ENCODE data around the gene GNA15.

Gene GNA15

DNA sequence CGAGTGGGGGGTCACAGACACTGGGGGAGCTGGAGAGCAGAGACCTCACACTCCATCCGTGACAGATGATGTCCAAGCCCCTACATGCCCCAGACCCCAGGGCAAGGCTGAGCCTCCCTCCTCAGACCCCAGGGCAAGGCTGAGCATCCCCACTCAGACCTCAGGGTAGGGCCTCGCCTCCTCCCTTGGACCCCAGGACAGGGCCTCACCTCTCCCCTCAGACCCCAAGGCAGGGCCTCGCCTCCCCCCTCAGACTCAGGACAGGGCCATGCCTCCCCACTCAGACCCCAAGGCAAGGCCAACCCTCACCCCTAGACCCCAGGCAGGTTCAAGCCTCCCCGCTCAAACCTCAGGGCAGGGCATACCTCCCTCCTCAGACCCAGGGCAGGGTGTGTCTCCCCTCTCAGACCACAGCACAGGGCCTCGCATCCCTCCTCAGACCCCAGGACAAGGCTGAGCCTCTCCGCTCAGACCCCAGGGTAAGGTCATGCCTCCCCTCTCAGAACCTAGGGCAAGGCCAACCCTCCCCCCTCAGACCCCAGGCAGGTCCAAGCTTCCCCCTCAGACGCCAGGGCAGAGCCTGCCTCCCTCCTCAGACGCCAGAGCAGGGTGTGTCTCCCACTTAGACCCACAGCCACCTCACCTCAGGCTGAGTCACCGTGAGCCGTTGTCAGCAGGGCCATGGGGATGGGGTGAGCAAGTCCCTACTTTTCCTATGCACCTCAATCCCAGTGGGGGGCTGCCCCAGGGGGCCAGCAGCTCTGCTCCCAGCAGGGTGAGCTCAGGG is 41.1 kb downstream of the GNA15 start:
- no peak overlapping the region for H3K4me2 ChIP-seq (ENCODE audit: low read length)

DNA sequence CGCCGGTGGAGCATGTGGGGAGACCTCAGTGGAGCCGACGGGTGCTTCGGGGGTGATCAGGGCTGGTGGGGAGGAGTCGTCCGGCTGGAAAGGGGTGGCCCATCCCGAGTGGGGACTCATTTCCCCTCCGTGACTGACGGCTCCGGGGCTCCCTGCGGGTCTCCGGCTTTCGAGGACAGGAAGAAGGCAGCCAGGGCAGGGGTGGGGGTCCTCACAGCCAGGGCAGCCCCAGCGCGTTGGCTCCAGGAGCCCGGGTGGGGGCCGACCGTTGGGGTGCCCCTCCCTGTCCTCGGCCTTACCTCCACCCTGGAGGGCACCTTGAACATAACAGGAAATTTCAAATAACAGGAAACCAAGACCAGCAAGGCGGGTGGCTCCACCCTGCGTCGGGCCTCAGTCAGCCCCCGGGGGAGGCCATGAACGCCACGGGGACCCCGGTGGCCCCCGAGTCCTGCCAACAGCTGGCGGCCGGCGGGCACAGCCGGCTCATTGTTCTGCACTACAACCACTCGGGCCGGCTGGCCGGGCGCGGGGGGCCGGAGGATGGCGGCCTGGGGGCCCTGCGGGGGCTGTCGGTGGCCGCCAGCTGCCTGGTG is 42.6 kb downstream of the GNA15 start, which contains the start of gene S1PR4:
TSS of gene S1PR4 (plus strand) at position 393 of the 596 bp plus-strand sequence. CDS start at position 417, 24 bp downstream.
- peaks cover 11% of the 10 kb centered on the region for H3K36me3 ChIP-seq (ENCODE audit: control insufficient read depth, low read length)
- peaks cover 34% of the 10 kb centered on the region for H3K79me2 ChIP-seq (ENCODE audit: control insufficient read depth, low read length)
- H4K20me1 ChIP-seq (ENCODE audit: control insufficient read depth, insufficient read depth, low read depth, low read length): no peaks in the 10 kb centered on the region
- no peaks in the 10 kb centered on the region for H3K9me3 ChIP-seq (ENCODE audit: control insufficient read depth, insufficient read depth, low read length)
- peaks cover 11% of the 10 kb centered on the region for H3F3A ChIP-seq (ENCODE audit: control insufficient read depth, insufficient read depth)
- peak within 1 kb of the TSS; percentile 97 for H3K27ac ChIP-seq (ENCODE audit: low read depth, low read length)
- H3K4me3 ChIP-seq (ENCODE audit: low read length): peak within 1 kb of the TSS; percentile 95
- TF ChIP-seq, protein P1, sequence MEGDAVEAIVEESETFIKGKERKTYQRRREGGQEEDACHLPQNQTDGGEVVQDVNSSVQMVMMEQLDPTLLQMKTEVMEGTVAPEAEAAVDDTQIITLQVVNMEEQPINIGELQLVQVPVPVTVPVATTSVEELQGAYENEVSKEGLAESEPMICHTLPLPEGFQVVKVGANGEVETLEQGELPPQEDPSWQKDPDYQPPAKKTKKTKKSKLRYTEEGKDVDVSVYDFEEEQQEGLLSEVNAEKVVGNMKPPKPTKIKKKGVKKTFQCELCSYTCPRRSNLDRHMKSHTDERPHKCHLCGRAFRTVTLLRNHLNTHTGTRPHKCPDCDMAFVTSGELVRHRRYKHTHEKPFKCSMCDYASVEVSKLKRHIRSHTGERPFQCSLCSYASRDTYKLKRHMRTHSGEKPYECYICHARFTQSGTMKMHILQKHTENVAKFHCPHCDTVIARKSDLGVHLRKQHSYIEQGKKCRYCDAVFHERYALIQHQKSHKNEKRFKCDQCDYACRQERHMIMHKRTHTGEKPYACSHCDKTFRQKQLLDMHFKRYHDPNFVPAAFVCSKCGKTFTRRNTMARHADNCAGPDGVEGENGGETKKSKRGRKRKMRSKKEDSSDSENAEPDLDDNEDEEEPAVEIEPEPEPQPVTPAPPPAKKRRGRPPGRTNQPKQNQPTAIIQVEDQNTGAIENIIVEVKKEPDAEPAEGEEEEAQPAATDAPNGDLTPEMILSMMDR (IDR thresholded peaks at IDR 0.05; ENCODE audit: low read depth, low read length, poor library complexity, severe bottlenecking): no peak
- TF ChIP-seq EZH2phosphoT487 (IDR thresholded peaks at IDR 0.05; ENCODE audit: borderline replicate concordance, low read length): no peak
- no peaks in the 10 kb centered on the region for H3K9me2 ChIP-seq (replicated peaks; ENCODE audit: control insufficient read depth, low read length)
- peak within 1 kb of the TSS; percentile 99 for H3K4me2 ChIP-seq (ENCODE audit: low read length)
- no peaks in the 10 kb centered on the region for H3K27me3 ChIP-seq (ENCODE audit: control insufficient read depth, low read length)
- peaks cover 64% of the 10 kb centered on the region for H3K4me1 ChIP-seq (ENCODE audit: control insufficient read depth, low read length)

More for the DNA sequence above, 41.1 kb downstream of the GNA15 start:
- Histone ChIP-seq H3K4me1 (ENCODE audit: control insufficient read depth, low read length) (peaks cover 68% of the 10 kb centered on the region), H3K27me3 (ENCODE audit: control insufficient read depth, low read length) (peaks cover 3% of the 10 kb centered on the region), H3K9me3 (ENCODE audit: control insufficient read depth, insufficient read depth, low read length) (no peaks in the 10 kb centered on the region), H3K36me3 (ENCODE audit: control insufficient read depth, low read length) (peaks cover 11% of the 10 kb centered on the region), H3K79me2 (ENCODE audit: control insufficient read depth, low read length) (peaks cover 33% of the 10 kb centered on the region), H3K9me2 (replicated peaks; ENCODE audit: control insufficient read depth, low read length) (no peaks in the 10 kb centered on the region), H4K20me1 (ENCODE audit: control insufficient read depth, insufficient read depth, low read depth, low read length) (no peaks in the 10 kb centered on the region), H3F3A (ENCODE audit: control insufficient read depth, insufficient read depth) (peaks cover 11% of the 10 kb centered on the region), H3K27ac (ENCODE audit: low read depth, low read length) (no peak overlapping the region), H3K4me3 (ENCODE audit: low read length) (no peak overlapping the region)
- TF ChIP-seq, protein P1 (IDR thresholded peaks at IDR 0.05; ENCODE audit: low read depth, low read length, poor library complexity, severe bottlenecking): no peak
- no peak for TF ChIP-seq EZH2phosphoT487 (IDR thresholded peaks at IDR 0.05; ENCODE audit: borderline replicate concordance, low read length)

DNA sequence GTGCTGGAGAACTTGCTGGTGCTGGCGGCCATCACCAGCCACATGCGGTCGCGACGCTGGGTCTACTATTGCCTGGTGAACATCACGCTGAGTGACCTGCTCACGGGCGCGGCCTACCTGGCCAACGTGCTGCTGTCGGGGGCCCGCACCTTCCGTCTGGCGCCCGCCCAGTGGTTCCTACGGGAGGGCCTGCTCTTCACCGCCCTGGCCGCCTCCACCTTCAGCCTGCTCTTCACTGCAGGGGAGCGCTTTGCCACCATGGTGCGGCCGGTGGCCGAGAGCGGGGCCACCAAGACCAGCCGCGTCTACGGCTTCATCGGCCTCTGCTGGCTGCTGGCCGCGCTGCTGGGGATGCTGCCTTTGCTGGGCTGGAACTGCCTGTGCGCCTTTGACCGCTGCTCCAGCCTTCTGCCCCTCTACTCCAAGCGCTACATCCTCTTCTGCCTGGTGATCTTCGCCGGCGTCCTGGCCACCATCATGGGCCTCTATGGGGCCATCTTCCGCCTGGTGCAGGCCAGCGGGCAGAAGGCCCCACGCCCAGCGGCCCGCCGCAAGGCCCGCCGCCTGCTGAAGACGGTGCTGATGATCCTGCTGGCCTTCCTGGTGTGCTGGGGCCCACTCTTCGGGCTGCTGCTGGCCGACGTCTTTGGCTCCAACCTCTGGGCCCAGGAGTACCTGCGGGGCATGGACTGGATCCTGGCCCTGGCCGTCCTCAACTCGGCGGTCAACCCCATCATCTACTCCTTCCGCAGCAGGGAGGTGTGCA is 43.3 kb downstream of the GNA15 start:
- peak overlapping the region; percentile 97 for H3K27ac ChIP-seq (ENCODE audit: low read depth, low read length)

More for the DNA sequence above, 43.3 kb downstream of the GNA15 start:
- H3K4me2 ChIP-seq (ENCODE audit: low read length): peak overlapping the region; percentile 99
- H4K20me1 ChIP-seq (ENCODE audit: control insufficient read depth, insufficient read depth, low read depth, low read length): no peaks in the 10 kb centered on the region
- H3K27me3 ChIP-seq (ENCODE audit: control insufficient read depth, low read length): no peaks in the 10 kb centered on the region
- TF ChIP-seq EZH2phosphoT487 (IDR thresholded peaks at IDR 0.05; ENCODE audit: borderline replicate concordance, low read length): no peak
- TF ChIP-seq, protein P1 (IDR thresholded peaks at IDR 0.05; ENCODE audit: low read depth, low read length, poor library complexity, severe bottlenecking): no peak
- H3K9me2 ChIP-seq (replicated peaks; ENCODE audit: control insufficient read depth, low read length): no peaks in the 10 kb centered on the region
- peaks cover 64% of the 10 kb centered on the region for H3K4me1 ChIP-seq (ENCODE audit: control insufficient read depth, low read length)
- H3K79me2 ChIP-seq (ENCODE audit: control insufficient read depth, low read length): peaks cover 34% of the 10 kb centered on the region
- H3K36me3 ChIP-seq (ENCODE audit: control insufficient read depth, low read length): peaks cover 11% of the 10 kb centered on the region
- H3K9me3 ChIP-seq (ENCODE audit: control insufficient read depth, insufficient read depth, low read length): no peaks in the 10 kb centered on the region
- peaks cover 11% of the 10 kb centered on the region for H3F3A ChIP-seq (ENCODE audit: control insufficient read depth, insufficient read depth)
- peak overlapping the region; percentile 95 for H3K4me3 ChIP-seq (ENCODE audit: low read length)
